PC-3 (cell line): ENCODE data around the gene ARMH2. TPM values are rescaled to one million over a fixed set of nuclear protein-coding genes. Genes with fewer than 3 reads are reported as not detected.
A peak's percentile ranks its signal among the peaks of the same experiment; 100 is the strongest.

Experiments used
- ATAC-seq: fragments of 200-7000 bp; cut with Tn5 transposase; 2 replicates; pipeline ENCODE4 v1.9.1; 2020; ENCODE audit warnings: mild to moderate bottlenecking, moderate library complexity
- BruUV-seq: library from RNA; stranded (reverse); fragments of 400-500 nt; replicated peaks from 2 replicates; lab custom pipeline; 2021; lab: Mats Ljungman, UMichigan
- CTCF ChIA-PET: fragments of 300-600 bp; sonication (Branson Sonifier 250); formaldehyde crosslinking; loops from one replicate; lab custom pipeline; 2022; ENCODE audit warnings: antibody characterized with exemption; lab: Charles Lee
- POLR2A ChIA-PET: fragments of 300-600 bp; sonication (Branson Sonifier 250); formaldehyde crosslinking; loops from one replicate; lab custom pipeline; 2022; ENCODE audit warnings: antibody characterized with exemption; ENCODE audit not compliant: unreplicated experiment; lab: Charles Lee
- DNase-seq: peaks from one replicate; pipeline ENCODE4 v3.0.0-alpha.2; 2015
- H2AFZ ChIP-seq: fragments of 300-600 bp; sonication (generic); 2 replicates; pipeline ENCODE4 v1.6.0; 2016; ENCODE audit warnings: antibody characterized with exemption, low read length
- H3F3A ChIP-seq: fragments of 300-600 bp; sonication (generic); one replicate; pipeline ENCODE4 v1.6.0; 2017; ENCODE audit warnings: antibody characterized with exemption, low read length, control low read depth, mild to moderate bottlenecking; ENCODE audit not compliant: unreplicated experiment
- H3K27ac ChIP-seq: fragments of 300-600 bp; sonication (generic); 2 replicates; pipeline ENCODE4 v1.5.1; 2016; ENCODE audit warnings: mild to moderate bottlenecking, low read length
- H3K27me3 ChIP-seq: fragments of 300-600 bp; sonication (generic); 2 replicates; pipeline ENCODE4 v1.6.1; 2016; ENCODE audit warnings: low read length, mixed read lengths
- H3K36me3 ChIP-seq: fragments of 300-600 bp; sonication (generic); 2 replicates; pipeline ENCODE4 v1.6.1; 2016; ENCODE audit warnings: low read depth, mixed run types, low read length, mixed read lengths
- H3K4me1 ChIP-seq: fragments of 300-600 bp; sonication (generic); 2 replicates; pipeline ENCODE4 v1.5.1; 2016; ENCODE audit warnings: low read length; ENCODE audit not compliant: insufficient read depth
- H3K4me2 ChIP-seq: fragments of 300-600 bp; sonication (generic); 2 replicates; pipeline ENCODE4 v1.6.0; 2016; ENCODE audit warnings: low read length
- H3K4me3 ChIP-seq: fragments of 300-600 bp; sonication (generic); 2 replicates; pipeline ENCODE4 v1.5.1; 2016; ENCODE audit warnings: mild to moderate bottlenecking, low read length, mixed read lengths
- H3K79me2 ChIP-seq: fragments of 300-600 bp; sonication (generic); 2 replicates; pipeline ENCODE4 v1.6.1; 2017; ENCODE audit warnings: low read length, mixed read lengths
- H3K9ac ChIP-seq: fragments of 300-600 bp; sonication (generic); 2 replicates; pipeline ENCODE4 v1.6.0; 2016; ENCODE audit warnings: mild to moderate bottlenecking, low read length
- H3K9me2 ChIP-seq: fragments of 300-600 bp; sonication (generic); replicated peaks from 2 replicates; pipeline ENCODE4 v1.6.1; 2016; ENCODE audit warnings: mixed run types, low read length, mixed read lengths
- H3K9me3 ChIP-seq: fragments of 300-600 bp; sonication (generic); 2 replicates; pipeline ENCODE4 v1.6.1; 2016; ENCODE audit warnings: low read length, mixed read lengths
- H4K20me1 ChIP-seq: fragments of 300-600 bp; sonication (generic); 2 replicates; pipeline ENCODE4 v1.6.1; 2016; ENCODE audit warnings: low read length, mixed read lengths
- EZH2 ChIP-seq: fragments of 300-600 bp; sonication (generic); IDR thresholded peaks from one replicate; pipeline ENCODE4 v1.6.1; 2017; ENCODE audit warnings: antibody characterized with exemption, mild to moderate bottlenecking, low read length; ENCODE audit not compliant: unreplicated experiment
- EZH2phosphoT487 ChIP-seq: fragments of 300-600 bp; sonication (generic); IDR thresholded peaks from 2 replicates; pipeline ENCODE4 v1.6.1; 2018; ENCODE audit warnings: mild to moderate bottlenecking, antibody characterized with exemption, low read length, borderline replicate concordance
- intact Hi-C: fragments of 100-400 bp; cut with micrococcal nuclease; formaldehyde crosslinking; loops from 2 replicates; pipeline ENCODE4 v1.9.0; 2023
- total RNA-seq: library from RNA; depleted of rRNA; stranded (reverse); fragments of >200 nt; gene quantifications from 2 replicates; pipeline ENCODE4 v1.2.3, GENCODE V29; 2014
- TF ChIP-seq, protein P1 (sequence below): fragments of 300-600 bp; sonication (generic); conservative IDR thresholded peaks from 2 replicates; pipeline ENCODE4 v1.5.1; 2017; ENCODE audit warnings: antibody characterized with exemption, low read depth, mild to moderate bottlenecking, low read length

ARMH2 gene
- total RNA-seq, 1 experiment from 2014 or later, result not detected

DNA sequence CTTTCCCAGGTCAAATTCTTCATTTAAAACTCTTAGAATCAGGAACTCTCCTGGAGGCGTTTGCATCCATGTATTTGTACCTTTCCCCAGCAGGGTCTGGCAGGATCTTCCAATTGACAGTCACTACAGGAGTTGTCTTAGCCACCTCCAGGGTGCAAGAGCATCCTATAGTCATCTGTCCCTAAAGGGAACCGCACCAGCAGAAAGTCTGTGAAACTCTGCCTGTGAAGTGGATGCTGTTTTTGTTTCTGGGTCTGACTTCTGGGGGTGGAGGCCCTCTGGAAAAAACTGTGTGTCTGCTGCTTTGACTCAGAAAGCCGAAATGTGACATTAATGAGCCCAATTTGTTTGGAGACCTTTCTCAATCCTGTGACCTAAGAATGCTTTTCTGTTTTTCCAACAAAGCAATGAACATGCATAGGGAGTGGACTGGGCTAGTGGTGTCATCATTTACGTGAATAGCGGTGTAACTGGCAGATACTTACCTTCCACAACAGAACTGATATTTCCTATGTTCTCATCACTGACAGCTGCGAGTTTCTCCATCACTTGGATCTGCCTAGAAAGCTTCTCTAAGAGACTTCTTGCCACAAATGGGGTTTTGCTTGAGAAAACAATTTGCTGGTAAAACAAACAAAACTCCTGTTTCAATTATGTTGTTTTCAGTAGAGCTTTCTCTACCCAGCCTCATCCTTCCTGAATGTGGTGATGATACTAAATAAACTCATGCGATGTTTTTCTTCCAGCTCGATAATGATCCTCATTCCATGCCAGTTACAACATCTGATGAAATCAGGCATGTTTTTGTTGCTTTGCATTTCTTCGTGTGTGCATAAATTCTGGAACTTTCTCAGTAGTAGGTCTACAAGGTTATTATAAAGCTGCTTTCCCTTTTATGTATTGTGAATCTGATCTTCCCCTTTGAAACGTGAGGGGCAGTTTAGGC lies 33.3 kb upstream of the ARMH2 start:
- DNase-seq (no peak), ATAC-seq (no peak)
- no TSS peak for BruUV-seq
- intact Hi-C loops, result no loop called here
- Histone ChIP-seq H3K4me1 (no peaks in the 10 kb centered on the region), H3F3A (no peaks in the 10 kb centered on the region), H3K27me3 (no peaks in the 10 kb centered on the region), H2AFZ (no peak overlapping the region), H3K9ac (no peak overlapping the region), H3K27ac (no peak overlapping the region), H3K4me2 (no peak overlapping the region), H3K9me2 (no peaks in the 10 kb centered on the region), H4K20me1 (no peaks in the 10 kb centered on the region), H3K36me3 (no peaks in the 10 kb centered on the region), H3K79me2 (no peaks in the 10 kb centered on the region), H3K9me3 (no peaks in the 10 kb centered on the region), H3K4me3 (no peak overlapping the region)
- TF ChIP-seq EZH2phosphoT487, result no peak
- no peak for TF ChIP-seq EZH2
- TF ChIP-seq, protein P1, sequence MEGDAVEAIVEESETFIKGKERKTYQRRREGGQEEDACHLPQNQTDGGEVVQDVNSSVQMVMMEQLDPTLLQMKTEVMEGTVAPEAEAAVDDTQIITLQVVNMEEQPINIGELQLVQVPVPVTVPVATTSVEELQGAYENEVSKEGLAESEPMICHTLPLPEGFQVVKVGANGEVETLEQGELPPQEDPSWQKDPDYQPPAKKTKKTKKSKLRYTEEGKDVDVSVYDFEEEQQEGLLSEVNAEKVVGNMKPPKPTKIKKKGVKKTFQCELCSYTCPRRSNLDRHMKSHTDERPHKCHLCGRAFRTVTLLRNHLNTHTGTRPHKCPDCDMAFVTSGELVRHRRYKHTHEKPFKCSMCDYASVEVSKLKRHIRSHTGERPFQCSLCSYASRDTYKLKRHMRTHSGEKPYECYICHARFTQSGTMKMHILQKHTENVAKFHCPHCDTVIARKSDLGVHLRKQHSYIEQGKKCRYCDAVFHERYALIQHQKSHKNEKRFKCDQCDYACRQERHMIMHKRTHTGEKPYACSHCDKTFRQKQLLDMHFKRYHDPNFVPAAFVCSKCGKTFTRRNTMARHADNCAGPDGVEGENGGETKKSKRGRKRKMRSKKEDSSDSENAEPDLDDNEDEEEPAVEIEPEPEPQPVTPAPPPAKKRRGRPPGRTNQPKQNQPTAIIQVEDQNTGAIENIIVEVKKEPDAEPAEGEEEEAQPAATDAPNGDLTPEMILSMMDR, result no peak
- CTCF ChIA-PET, result no interaction called here
- POLR2A ChIA-PET, result no interaction called here

DNA sequence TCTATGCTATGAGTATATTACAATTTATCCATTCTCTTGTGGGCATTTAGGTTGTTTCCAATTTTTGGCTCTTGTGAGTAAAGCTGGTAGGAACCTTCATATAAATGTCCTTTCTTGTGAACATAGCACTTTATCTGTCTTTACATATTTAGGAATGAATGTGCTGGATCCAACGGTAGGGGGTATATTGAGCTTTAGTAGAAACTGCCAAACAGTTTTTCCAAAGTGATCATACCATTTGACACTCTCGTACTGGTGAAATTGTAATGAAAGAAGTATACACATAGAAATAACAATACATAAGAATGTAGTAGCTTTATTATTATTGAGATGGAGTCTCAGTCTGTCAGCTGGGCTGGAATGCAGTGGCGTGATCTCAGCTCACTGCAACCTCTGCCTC lies 30.9 kb upstream of the ARMH2 start:
- no peak overlapping the region for H3K9ac ChIP-seq
- no peaks in the 10 kb centered on the region for H3F3A ChIP-seq
- intact Hi-C loops, result no loop called here
- POLR2A ChIA-PET, result no interaction called here
- no peak overlapping the region for H3K4me2 ChIP-seq
- H3K36me3 ChIP-seq, result no peaks in the 10 kb centered on the region
- H2AFZ ChIP-seq, result no peak overlapping the region
- no peaks in the 10 kb centered on the region for H3K4me1 ChIP-seq
- no peaks in the 10 kb centered on the region for H3K9me2 ChIP-seq
- no peaks in the 10 kb centered on the region for H3K27me3 ChIP-seq
- ATAC-seq, result no peak
- H3K79me2 ChIP-seq, result no peaks in the 10 kb centered on the region
- no peaks in the 10 kb centered on the region for H3K9me3 ChIP-seq
- no peak overlapping the region for H3K4me3 ChIP-seq
- no peak overlapping the region for H3K27ac ChIP-seq
- CTCF ChIA-PET, result interaction anchor here (0.7 kb wide), 1 partner anchor 48 kb away, joined by 3 read pairs; no protein-coding TSS in a partner anchor
- peak; percentile 16 for DNase-seq
- no peak for TF ChIP-seq EZH2phosphoT487
- TF ChIP-seq, protein P1, result peak; percentile 45
- TF ChIP-seq EZH2, result no peak
- BruUV-seq, result no TSS peak
- no peaks in the 10 kb centered on the region for H4K20me1 ChIP-seq

DNA sequence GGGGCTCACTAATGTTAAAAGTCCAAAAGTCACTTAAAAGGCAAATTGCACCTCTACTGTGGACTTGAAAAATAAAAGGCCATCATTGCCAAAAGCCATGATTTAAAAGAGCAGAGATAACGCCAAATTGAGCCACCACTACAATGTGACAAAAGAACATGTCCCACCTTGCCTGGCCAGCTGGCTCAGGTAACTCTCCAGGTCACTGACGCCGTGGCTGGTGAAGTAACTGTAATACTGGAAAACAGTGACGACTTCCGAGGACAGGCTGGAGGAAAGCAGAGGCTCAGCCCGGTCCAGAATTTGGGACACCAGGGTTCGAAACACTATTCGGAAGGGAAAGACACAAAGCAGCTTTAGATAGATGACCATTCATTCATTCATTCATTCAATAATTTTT lies 29.3 kb upstream of the ARMH2 start:
- CTCF ChIA-PET, result no interaction called here
- H3K9ac ChIP-seq, result no peak overlapping the region
- no peaks in the 10 kb centered on the region for H4K20me1 ChIP-seq
- no peak overlapping the region for H3K27ac ChIP-seq
- H3F3A ChIP-seq, result no peaks in the 10 kb centered on the region
- TF ChIP-seq, protein P1, result no peak
- TF ChIP-seq EZH2 (no peak), EZH2phosphoT487 (no peak)
- no peak overlapping the region for H3K4me3 ChIP-seq
- no peak for DNase-seq
- no peak overlapping the region for H3K4me2 ChIP-seq
- no peaks in the 10 kb centered on the region for H3K9me2 ChIP-seq
- H3K27me3 ChIP-seq, result no peaks in the 10 kb centered on the region
- no peaks in the 10 kb centered on the region for H3K36me3 ChIP-seq
- intact Hi-C loops, result no loop called here
- H3K4me1 ChIP-seq, result peaks cover 2% of the 10 kb centered on the region; the same call in 1 of the 2 replicates
- no peak overlapping the region for H2AFZ ChIP-seq
- no peak for ATAC-seq
- POLR2A ChIA-PET, result no interaction called here
- H3K9me3 ChIP-seq, result no peaks in the 10 kb centered on the region
- BruUV-seq, result no TSS peak
- no peaks in the 10 kb centered on the region for H3K79me2 ChIP-seq
